ENCODE results near the gene GRK2. TPM values are rescaled to one million over a fixed set of nuclear protein-coding genes. Genes with fewer than 3 reads are reported as not detected.
A peak's percentile ranks its signal among the peaks of the same experiment; 100 is the strongest.

Gene GRK2
- total RNA-seq, 4 donors from 2014 or later, result 42.6 to 106 (median 50.7) TPM

GRCh38 chr11:67312187-67313021 is 46.1 kb downstream of the GRK2 start:
- no peak for DNase-seq (ENCODE audit: low spot score)
- ATAC-seq (ENCODE audit: low FRiP score), result peak; percentile 15
- no peak for TF ChIP-seq CTCF (IDR thresholded peaks at IDR 0.05)

GRCh38 chr11:67313125-67313890 is 47.0 kb downstream of the GRK2 start:
- ATAC-seq (ENCODE audit: low FRiP score) (no peak), DNase-seq (ENCODE audit: low spot score) (no peak)
- TF ChIP-seq CTCF (IDR thresholded peaks at IDR 0.05), result no peak

- DNase-seq (ENCODE audit: low spot score), result no peak
- no peak for TF ChIP-seq CTCF (IDR thresholded peaks at IDR 0.05)
- no peak for ATAC-seq (ENCODE audit: low FRiP score)
These were observed 47.9 kb downstream of the GRK2 start for GRCh38 chr11:67314218-67314617.

GRCh38 chr11:67315325-67315909 is 49.1 kb downstream of the GRK2 start:
- ATAC-seq (ENCODE audit: low FRiP score) (no peak), DNase-seq (ENCODE audit: low spot score) (no peak)

GRCh38 chr11:67316882-67317204 is 50.6 kb downstream of the GRK2 start:
- no peak for ATAC-seq (ENCODE audit: low FRiP score)
- no peak for DNase-seq (ENCODE audit: low spot score)
- TF ChIP-seq CTCF (IDR thresholded peaks at IDR 0.05), result no peak

More at GRCh38 chr11:67315325-67315909, 49.1 kb downstream of the GRK2 start:
- no peak for TF ChIP-seq CTCF (IDR thresholded peaks at IDR 0.05)

- peak in 2 of 3 donors; percentile 79 to 92 for TF ChIP-seq CTCF (IDR thresholded peaks at IDR 0.05)
- DNase-seq (ENCODE audit: low spot score) (peak; percentile 96), ATAC-seq (ENCODE audit: low FRiP score) (peak; percentile 88)
These were observed 51.1 kb downstream of the GRK2 start for GRCh38 chr11:67317205-67317887.
